AG09309 (cell line): Measurements from ENCODE around the gene PTPRM.

ENCODE experiments used
- DNase-seq: peaks from one replicate; pipeline ENCODE4 v3.0.0-alpha.2; 2010; ENCODE audit warnings: low read depth
- H3K4me3 ChIP-seq: 2 replicates; pipeline ENCODE4 v1.5.1; 2011; ENCODE audit warnings: mild to moderate bottlenecking, low read depth, low read length, moderate library complexity; ENCODE audit not compliant: control insufficient read depth
- CTCF ChIP-seq: IDR thresholded peaks from 2 replicates; pipeline ENCODE4 v1.5.1; 2011; ENCODE audit warnings: mild to moderate bottlenecking, low read depth, low read length, inconsistent platforms; ENCODE audit not compliant: insufficient read depth, control insufficient read depth; ENCODE audit errors: missing control alignments

PTPRM gene

DNA sequence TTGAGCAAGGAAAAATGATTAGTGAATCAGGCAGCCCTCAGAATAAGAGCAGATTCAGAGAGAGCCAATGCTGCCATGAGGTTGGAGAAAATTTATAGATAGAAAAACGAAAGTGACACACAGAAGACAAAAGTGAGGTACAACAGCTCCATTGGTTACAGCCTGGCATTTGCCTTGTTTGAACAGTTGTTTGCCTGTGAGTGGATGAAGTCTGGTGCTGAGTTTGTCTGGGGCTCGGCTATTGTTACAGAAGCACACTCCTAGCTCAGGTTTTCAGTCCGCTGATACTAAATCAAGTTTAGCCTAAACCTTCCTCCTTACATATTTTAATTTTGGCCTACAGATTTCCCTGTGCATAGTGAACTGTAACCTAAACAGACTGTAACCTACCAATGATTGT lies 654.3 kb downstream of the PTPRM start:
- TF ChIP-seq CTCF = no peak
- no peak overlapping the region for H3K4me3 ChIP-seq

GRCh38 chr18:8224576-8224975 lies 657.5 kb downstream of the PTPRM start:
- H3K4me3 ChIP-seq = no peak overlapping the region
- no peak for TF ChIP-seq CTCF
- no peak for DNase-seq

More for the DNA sequence above, 654.3 kb downstream of the PTPRM start:
- DNase-seq = no peak

- H3K4me3 ChIP-seq = no peak overlapping the region
- TF ChIP-seq CTCF = no peak
- no peak for DNase-seq
Observed at GRCh38 chr18:8229040-8229439, 661.9 kb downstream of the PTPRM start.

GRCh38 chr18:8229787-8230186 lies 662.7 kb downstream of the PTPRM start:
- DNase-seq = no peak
- no peak for TF ChIP-seq CTCF
- no peak overlapping the region for H3K4me3 ChIP-seq

GRCh38 chr18:8231316-8231715 lies 664.2 kb downstream of the PTPRM start:
- no peak for TF ChIP-seq CTCF
- DNase-seq = no peak
- H3K4me3 ChIP-seq = no peak overlapping the region

DNA sequence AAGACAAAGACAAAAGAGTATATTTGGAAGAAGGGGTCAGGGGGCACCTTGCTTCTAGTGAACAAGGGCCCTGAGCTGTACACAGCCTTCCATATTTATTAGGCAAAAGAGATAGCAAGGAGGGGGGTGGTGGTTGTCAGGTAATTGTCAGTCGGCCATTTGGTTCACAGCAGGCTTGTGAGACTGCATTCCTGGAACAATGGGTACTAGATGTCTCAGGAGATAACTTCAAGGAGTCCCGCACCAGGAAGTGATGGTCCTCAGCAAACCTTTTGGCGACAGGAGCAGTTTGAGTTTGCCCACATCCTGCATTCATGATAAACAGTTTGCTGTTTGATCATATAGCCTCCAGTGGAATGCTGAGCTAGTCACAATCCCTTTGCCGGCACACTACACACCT lies 665.7 kb downstream of the PTPRM start:
- H3K4me3 ChIP-seq = no peak overlapping the region
- DNase-seq = no peak
- no peak for TF ChIP-seq CTCF

DNA sequence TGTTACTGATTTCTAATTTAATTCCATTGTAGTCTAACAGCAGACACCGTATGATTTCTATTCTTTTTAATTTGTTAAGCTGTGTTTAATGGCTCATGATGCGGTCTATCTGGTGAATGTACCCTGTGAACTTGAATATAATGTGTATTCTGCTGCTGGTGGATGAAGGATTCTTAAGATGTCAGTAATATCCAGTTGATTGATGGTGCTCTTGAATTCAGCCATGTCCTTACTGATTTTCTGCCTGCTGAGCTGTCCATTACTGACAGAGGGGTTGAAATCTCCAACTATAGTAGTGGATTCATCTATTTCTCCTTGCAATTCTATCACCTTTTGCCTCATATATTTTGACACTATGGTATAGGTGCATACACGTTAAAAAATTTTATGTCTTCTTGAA lies 668.8 kb downstream of the PTPRM start:
- no peak overlapping the region for H3K4me3 ChIP-seq
- DNase-seq = no peak
- no peak for TF ChIP-seq CTCF
